Fibroblast of skin of abdomen (primary cell): ENCODE data around the gene MAGI1.

Source experiments
- DNase-seq: peaks from one replicate; pipeline ENCODE4 v3.0.0-alpha.2; 2013

The MAGI1 gene

DNA sequence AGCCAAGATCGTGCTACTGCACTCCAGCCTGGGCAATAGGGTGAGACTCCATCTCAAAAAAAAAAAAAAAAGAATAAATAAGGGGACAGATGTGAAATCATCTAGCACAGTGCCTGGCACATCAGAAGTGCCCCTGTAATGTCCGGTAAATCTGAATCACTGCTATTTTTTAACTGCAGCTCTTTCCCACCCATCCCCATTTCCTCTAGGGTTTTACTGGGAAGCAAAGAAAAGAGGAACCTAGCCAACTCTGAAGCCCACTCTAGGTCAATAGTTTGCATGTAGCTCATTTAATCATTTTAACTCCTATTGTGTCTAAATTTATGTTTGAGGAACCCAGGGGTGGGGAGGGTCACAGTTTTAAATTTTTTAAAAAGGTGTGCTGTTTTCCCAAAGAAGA lies 26.0 kb downstream of the MAGI1 start:
- no peak for DNase-seq

DNA sequence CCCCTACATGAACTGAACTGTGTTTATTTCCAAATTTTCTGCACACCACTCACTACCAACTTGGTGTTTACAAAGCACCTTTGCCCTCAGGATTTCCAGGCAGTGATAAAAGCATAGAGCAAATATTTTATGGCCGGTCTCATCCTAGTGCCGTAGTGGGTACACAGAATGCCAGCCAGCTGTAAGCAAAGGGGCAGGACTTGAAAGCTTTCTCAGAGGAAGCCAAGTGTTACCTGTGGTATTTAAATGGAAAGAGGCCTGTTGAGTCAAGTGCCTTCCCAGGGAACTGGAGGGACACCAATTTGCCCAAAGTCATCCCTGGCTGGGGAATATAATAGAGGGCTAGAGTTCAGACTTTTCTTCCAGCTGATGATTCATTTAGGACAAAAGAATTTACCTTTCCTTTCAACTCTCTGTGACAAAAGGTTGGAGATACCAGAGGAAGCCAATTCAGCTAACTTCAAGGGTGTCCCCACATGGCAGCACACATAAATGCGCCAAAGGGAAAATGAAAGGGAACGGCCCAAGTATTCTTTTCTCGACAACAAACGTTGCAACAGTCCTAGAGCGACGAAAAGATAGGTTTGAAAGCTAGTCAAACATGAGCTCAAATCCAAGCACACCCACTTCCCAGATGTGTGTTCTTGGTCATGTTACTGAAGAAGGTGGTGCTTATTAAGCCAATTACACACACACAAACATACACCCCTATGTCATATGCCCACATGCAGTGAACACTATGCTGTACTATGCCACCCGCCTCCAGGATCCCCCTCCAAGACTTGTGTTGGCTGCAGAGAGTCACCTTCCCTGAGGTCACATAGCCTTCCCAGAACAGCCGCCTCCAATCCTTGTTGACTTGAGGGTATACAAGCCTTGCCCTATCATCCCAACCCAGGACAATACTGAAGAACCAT lies 27.7 kb downstream of the MAGI1 start:
- DNase-seq = no peak

DNA sequence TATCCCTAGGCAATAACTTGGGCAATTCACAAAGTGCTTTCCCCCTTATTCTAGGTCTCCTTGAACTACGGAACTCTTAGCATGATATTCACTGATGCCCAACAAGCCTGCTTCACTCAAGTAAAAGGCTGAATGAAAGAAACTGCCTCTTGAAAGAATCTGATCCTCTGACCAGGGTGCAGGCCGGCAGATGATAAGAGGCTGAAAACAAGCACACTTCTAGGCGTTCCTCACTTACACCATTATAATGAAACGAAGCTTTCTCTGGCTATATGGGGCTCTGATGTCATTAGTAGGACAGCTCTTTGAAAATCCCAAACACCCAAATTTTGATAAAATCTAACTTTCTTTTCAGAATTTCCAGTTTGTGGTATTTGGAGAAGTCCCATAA lies 28.4 kb downstream of the MAGI1 start:
- no peak for DNase-seq

DNA sequence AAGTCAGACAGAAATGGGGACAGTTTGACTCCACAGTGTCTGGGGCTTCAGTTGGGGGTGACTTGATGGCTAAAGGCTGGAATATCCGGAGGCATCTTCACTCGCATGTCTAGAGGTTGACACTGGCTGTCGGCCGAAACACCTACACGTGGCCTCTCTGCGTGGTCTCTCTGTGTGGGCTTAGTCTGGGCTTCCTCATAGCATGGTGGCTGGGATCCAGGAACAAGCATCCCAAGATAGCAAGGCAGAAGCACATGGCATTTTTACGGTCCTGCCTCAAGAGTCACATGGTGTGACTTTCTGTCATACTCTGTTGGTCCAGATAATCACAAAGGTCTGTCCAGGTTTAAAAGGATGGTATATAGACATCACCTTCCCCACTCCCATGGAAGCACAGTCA lies 34.5 kb downstream of the MAGI1 start:
- DNase-seq = no peak

DNA sequence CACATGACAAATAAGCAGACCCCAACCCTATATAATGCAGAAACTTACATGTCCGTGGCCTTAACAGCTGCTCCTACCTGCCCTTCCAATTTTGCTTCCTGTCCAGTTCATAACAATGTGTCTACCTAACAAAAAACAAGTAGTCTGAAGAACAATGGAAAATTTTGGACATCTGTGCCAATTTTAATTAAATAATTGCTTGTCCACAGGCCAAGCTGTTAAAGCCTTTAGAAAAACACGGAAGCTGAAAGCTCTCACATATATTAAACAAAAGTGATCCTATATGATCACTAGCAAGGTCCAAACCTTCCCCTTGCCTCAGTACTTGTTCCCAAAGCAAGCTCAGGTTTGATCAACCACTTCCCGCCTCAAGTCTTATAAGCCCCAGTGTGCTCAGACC lies 37.1 kb downstream of the MAGI1 start:
- DNase-seq = no peak

DNA sequence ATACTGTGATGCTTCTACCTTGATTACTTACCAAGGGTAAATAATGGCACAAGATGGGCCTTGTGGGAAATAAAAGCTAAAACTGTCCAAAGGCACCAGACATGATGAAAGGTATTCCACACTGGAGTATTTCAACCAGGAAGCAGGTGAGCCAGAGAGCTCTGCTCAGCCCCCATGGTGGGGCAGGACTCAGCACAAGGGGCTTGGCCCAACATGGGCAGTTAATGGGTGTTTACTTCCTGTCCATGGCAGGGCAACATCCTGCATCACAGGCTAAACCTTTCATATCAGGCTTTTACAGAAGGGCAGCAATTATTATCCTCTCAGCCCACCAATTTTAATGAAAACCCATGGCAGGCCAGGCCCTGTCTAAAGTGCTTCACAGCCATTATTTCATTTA lies 38.2 kb downstream of the MAGI1 start:
- DNase-seq = no peak

DNA sequence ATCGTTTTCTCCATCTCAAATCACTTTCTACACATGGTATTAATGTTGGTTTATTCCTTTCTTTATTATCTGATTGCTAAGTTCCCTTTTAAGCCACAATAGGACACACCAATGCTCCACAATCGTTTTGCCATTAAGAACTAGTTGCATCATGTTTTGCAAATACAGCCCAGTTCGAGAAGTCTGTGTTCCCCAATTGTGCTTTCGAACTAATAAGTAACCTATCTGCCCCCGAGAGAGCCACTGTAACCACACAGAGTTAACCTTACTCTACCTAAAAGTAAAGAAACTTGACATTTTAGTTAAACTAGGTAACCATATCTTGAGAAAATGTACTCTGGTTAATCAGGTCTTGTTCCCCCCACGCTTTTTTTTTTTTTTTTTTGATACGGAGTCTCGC lies 39.1 kb downstream of the MAGI1 start:
- no peak for DNase-seq

DNA sequence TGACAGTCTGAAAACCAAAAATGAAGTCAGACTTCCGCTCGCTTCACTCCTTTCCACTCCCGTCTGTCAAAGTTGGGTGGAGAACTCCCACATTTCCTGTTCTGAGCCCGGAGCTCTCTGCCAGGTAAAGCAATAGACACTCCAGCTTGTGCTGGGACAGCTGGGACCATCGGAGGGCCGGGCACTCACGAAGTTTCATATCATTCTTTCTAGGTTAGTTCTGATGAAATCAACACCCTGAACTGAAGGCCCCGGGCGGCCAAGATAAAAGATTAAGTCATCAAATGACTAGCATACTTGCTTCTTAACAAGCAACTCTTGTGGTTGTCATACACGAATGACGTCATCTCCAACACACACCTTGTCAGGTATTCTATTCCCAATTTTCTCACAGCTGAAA lies 42.1 kb downstream of the MAGI1 start:
- DNase-seq = no peak

DNA sequence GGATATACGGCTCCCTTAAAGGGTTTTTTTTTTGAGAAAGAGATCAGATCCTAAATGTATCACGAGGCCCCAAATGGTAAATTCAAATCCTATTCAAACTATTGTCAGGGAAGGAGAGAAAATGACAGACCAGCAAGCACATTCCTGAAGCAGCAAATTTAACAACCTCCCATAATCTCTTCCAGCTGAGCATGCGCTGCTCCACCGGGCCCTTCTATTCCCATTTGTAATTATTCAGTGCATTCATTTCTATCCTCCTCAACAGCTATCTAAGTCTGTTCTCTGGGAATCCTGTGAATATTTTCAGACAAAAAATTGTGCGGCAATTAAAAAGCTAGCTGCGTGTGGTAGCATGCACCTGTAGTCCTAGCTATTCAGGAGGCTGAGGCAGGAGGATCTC lies 43.2 kb downstream of the MAGI1 start:
- no peak for DNase-seq

DNA sequence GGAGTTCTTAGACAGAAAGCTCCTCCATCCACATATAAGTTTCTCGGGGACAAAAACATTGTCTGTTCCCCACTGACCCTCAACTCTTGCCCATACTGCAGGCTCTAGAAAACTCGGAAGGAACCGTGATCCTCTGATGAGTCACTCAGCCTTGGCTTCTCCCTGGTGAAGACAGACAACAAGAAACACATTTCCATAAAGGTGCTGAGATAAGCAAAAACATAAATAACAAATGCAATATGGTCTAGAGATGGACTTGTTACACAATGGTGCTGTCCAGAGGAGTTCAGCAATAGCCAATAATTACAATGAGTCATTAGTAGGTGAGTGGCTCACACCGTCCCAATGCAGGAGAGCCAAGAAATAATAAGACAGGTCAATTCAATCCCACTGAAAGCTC lies 43.7 kb downstream of the MAGI1 start:
- DNase-seq = peak; percentile 33

DNA sequence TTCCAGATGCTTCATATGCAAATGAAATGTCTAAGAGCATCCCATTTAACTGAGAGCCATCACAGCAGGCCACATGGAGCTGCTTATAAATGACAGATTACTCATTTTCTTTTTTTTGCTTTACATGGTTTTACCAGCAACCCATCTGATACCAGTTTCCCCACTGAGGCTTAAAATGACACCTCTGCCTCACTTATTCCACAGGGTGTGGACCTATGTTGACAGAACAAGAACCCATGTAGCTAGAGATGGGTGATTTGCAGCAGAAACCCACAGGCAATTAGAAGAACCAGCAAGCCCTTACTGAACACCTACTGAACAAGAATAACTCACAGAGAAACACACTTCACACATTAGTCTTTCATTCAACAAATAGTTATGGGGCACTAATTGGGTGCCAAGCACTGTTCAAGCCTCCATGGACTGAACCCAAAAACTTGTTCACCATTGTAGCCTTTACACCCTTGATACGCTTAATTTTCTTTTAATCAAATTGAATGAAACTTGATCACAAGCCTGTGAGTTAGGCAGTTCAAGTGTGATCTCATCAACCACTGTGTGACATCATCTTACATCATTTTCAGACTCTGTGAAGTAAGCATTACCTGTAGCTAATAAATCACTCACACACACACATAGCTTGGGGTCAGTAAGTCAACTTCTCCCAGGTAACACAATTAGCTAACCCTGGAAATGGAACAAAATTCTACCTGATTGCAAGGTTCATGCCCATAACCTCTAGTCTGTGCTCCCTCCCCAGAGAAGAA lies 45.4 kb downstream of the MAGI1 start:
- no peak for DNase-seq

DNA sequence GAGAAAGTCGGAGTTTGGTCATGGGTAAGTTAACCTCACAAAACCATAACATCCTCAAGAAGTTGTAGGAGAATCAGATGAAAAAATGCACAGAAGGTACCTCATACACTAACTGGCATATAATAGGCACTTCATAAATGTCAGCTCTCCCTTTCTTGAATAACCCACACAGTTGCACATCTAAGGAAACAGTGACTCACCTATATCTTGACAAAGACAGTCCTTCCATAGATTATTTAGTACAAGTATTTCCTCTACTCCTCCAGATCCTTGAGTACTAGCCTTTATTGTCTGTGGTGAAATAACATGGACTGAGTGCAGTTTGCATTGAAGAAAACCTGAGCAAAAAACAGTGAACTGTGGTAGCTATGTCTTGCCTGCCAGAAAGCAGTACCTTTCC lies 46.6 kb downstream of the MAGI1 start:
- DNase-seq = peak; percentile 27

DNA sequence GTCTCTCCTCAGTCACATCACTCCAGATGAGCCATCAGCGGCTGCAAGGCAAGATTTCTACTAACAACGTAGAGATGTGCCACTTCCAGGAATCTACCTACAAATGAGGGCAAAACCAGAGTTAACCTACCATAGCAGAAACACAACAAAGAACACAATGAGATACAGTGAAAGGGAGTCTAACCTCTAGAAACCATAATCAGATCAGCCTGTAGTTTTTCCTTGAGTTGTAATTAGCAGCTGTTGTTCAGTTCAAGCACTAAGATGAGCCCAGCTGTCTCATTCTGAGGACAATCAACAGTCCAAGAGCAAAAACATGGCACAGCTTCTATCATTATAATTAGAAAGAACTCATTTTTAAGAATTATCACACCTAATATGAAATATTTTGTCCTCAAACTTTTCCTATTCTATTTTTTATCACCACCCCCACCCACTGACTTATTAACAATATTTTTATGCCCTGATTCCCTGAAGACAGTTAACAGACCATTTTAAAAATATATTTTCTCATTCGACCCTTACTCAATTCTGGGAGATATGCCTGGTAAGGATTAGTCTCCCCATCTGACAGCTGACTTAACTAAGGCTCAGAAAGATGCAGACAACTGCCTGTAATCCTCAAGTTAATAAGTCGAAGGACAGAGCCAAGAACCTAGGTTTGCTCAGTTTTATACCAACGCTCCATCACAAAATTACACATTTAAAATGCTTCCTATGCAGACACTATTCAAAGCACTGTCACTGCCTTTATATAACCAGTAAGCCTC lies 50.1 kb downstream of the MAGI1 start:
- no peak for DNase-seq

DNA sequence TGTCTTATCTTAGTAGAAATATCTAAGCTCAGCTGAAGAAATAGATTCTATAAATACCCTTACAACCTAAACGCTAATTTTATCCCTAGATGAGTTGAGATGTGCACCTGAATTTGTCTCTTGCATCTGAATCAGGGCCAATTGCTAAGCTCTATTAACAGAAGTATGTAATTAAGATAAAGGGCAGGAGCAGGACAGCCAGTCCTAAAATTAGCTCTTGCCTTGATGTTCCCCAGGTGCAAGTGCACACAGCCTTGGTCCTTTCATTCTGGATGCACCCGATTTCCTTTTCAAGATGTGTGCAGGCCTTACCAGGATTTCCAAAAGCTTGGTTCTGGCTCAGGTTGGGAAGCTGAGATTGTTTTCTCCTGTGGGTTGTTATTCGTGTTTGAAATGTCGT lies 52.4 kb downstream of the MAGI1 start:
- DNase-seq = no peak

DNA sequence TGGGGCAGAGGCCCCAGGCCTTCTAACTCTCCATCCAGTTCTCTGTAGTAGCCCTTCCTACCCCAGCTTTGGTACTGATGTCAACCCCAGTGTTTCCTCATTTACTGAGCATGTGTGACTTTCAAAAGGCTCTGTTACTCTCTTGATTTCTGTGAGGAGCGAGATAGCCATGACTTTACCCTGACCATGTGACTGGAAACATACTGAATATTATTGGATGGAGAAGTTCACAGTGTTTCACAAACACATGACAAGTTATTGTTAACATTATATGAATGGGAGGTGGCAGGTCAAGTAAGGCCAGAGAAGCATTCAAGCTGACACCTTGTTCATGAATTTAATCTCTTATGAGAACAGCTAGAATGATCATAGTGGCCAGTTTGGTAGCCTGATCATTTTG lies 53.7 kb downstream of the MAGI1 start:
- DNase-seq = no peak

DNA sequence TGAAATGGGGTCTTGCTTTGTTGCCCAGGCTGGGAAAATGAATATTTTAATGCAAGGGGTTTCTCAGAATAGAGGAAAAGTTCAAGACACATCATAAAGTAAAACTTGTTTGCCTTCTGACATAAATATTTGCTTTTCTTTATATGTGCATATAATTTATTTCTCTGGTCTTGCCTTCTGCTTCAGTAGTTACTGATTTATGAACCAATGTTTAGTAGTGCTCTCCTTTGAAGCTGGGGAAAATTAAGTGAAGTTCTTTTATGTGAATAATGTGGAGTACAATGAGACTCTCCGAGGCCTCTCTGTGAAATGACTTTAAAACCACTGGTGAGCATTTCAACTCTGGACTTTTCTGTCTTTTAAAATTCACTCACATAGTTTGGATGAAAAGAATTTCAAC lies 55.6 kb downstream of the MAGI1 start:
- no peak for DNase-seq

DNA sequence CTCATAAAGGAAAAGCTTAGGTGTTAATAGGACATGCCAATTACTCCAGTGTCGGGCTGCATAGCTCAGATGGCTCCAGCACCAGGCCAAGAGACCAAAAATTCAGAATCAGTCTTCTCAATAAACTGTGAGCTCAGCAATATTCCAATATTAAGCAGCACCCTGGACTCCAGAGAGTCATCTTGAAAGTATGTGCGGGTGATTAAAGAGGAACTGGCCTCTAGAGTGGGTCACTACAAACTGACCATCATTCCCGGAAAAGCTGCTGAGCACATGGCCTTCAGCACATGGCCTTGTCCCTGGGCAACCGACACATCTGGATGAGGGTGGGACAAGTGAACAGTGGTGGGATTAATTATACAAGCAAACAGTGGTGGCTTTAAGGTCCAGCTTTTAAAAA lies 59.0 kb downstream of the MAGI1 start:
- peak; percentile 41 for DNase-seq

DNA sequence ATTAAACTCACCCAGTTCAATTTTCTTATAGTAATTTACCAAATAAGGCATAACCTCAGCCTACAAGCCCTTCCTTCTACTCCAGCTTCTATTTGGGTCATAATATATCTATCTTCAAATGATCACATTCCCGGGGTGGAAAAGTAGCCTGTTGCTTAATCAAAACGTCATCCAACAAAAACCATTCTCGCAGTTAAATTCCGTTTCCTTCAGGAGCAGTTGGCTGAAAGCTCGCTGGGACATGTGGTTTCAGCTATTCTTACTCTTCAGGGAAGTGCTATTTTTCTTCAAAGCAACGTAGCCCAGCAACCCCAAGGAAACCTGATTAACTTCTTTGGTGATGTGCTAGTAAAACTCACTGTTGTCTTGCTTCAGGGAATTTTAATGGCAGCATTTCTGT lies 59.6 kb downstream of the MAGI1 start:
- peak; percentile 93 for DNase-seq

DNA sequence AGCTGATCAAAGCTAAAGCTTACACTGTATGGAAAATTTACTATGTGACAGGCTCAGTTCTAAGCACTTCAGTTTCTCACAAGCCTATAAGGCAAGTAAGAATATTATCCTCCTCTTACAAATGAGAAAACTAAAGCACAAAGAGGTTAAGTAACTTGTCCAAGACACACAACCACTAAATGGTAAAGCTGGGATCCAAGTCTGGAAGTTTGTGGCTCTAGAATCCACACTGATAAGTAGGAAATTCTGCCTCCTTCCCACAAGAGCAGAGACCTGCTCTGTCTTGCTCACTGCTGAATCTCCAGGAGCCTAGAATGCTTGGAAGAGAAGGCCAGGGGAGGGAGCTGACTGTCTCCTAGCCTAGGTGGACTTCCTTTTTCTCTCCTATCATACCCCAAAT lies 60.6 kb downstream of the MAGI1 start:
- no peak for DNase-seq

DNA sequence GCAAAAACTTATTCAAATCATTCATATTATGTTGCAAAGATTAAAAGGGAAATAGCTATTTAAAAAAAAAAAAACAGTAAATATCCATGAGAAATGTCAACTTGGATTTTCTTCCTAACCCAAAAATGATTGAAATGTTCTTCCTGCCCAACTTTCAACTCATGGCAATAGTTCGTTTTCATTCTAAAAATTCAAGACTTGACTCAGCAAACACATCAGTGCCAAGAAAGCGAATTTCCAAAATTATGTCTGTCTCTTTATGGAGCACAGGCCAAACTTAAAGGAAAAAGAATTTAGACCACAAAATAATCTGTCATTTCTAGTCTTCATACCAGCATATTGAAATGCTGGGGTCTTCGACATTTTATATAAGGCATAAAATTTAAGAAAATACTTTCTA lies 63.7 kb downstream of the MAGI1 start:
- DNase-seq = peak; percentile 75

DNA sequence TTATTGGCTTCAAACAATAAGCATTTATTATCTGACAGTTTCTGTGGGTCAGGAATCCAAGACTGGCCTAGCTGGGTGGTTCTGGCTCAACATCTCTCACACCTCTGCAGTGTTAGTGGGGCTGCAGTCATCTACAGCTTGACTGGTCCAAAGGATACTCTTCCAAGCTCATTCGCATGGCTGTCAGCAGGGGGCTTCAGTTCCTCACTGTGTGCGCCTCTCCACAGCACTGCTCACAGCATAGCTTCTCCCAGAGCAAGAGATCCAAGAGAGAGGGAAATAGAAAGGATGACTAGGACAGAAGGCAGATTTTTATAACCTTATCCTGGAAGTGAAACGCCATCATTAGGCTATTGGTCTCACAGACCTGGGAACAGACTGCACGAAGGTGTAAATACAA lies 64.2 kb downstream of the MAGI1 start:
- peak; percentile 37 for DNase-seq

DNA sequence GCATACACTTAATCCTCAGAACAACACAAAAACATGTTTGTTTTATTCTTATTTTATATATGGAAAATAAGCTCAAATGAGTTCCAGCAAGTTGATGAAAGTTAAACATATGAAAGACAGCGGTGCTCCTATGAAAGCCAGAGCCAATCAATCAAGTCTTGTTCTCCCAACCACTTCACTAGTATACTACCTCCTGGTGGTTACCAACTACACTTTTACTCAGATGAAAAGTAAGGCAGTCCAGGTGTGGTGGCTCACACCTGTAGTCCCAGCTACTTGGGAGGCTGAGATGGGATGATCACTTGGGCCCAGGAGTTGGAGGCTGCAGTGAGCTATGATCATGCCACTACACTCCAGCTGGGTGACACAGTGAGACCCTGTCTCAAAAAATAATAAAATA lies 66.0 kb downstream of the MAGI1 start:
- no peak for DNase-seq
